Measurements from ENCODE around the gene ARHGEF37. TPM values are rescaled to one million over a fixed set of nuclear protein-coding genes. Genes with fewer than 3 reads are reported as not detected.

The ARHGEF37 gene
- total RNA-seq, 1 donor from 2014 or later = 2.3 TPM

GRCh38 chr5:149639737-149640136 lies 58.4 kb downstream of the ARHGEF37 start:
- TF ChIP-seq CTCF (conservative IDR thresholded peaks at IDR 0.05) = no peak
- no peak for DNase-seq (ENCODE audit: low read depth, low spot score)

GRCh38 chr5:149640350-149640999 lies 59.2 kb downstream of the ARHGEF37 start:
- Mint-ChIP-seq H3K27ac (ENCODE audit: unreplicated experiment) (no peak overlapping the region), H3K36me3 (ENCODE audit: low read depth) (no peaks in the 10 kb centered on the region), H3K9me3 (no peaks in the 10 kb centered on the region), H3K4me1 (peaks cover 22% of the 10 kb centered on the region), H3K27me3 (ENCODE audit: low read depth) (no peaks in the 10 kb centered on the region), H3K4me3 (no peak overlapping the region)
- TF ChIP-seq CTCF (conservative IDR thresholded peaks at IDR 0.05) = no peak
- DNase-seq (ENCODE audit: low read depth, low spot score) = no peak

More at GRCh38 chr5:149639737-149640136, 58.4 kb downstream of the ARHGEF37 start:
- Mint-ChIP-seq H3K27ac (ENCODE audit: unreplicated experiment) (peak overlapping the region; percentile 24), H3K9me3 (no peaks in the 10 kb centered on the region), H3K4me1 (peaks cover 19% of the 10 kb centered on the region), H3K4me3 (no peak overlapping the region), H3K27me3 (ENCODE audit: low read depth) (no peaks in the 10 kb centered on the region), H3K36me3 (ENCODE audit: low read depth) (no peaks in the 10 kb centered on the region)

GRCh38 chr5:149641000-149641576 lies 59.8 kb downstream of the ARHGEF37 start:
- no peak overlapping the region for H3K4me3 Mint-ChIP-seq
- H3K4me1 Mint-ChIP-seq = peaks cover 28% of the 10 kb centered on the region
- no peaks in the 10 kb centered on the region for H3K27me3 Mint-ChIP-seq (ENCODE audit: low read depth)
- no peaks in the 10 kb centered on the region for H3K9me3 Mint-ChIP-seq
- H3K27ac Mint-ChIP-seq (ENCODE audit: unreplicated experiment) = no peak overlapping the region
- H3K36me3 Mint-ChIP-seq (ENCODE audit: low read depth) = no peaks in the 10 kb centered on the region
- no peak for DNase-seq (ENCODE audit: low read depth, low spot score)
- TF ChIP-seq CTCF (conservative IDR thresholded peaks at IDR 0.05) = no peak

- no peaks in the 10 kb centered on the region for H3K9me3 Mint-ChIP-seq
- no peak overlapping the region for H3K27ac Mint-ChIP-seq (ENCODE audit: unreplicated experiment)
- H3K4me3 Mint-ChIP-seq = no peak overlapping the region
- peaks cover 30% of the 10 kb centered on the region for H3K4me1 Mint-ChIP-seq
- TF ChIP-seq CTCF (conservative IDR thresholded peaks at IDR 0.05) = no peak
- no peaks in the 10 kb centered on the region for H3K36me3 Mint-ChIP-seq (ENCODE audit: low read depth)
- no peaks in the 10 kb centered on the region for H3K27me3 Mint-ChIP-seq (ENCODE audit: low read depth)
- no peak for DNase-seq (ENCODE audit: low read depth, low spot score)
Observed at GRCh38 chr5:149641600-149641999, 60.3 kb downstream of the ARHGEF37 start.

GRCh38 chr5:149643781-149644180 lies 62.5 kb downstream of the ARHGEF37 start:
- DNase-seq (ENCODE audit: low read depth, low spot score) = no peak
- no peak for TF ChIP-seq CTCF (conservative IDR thresholded peaks at IDR 0.05)
- Mint-ChIP-seq H3K9me3 (peaks cover 3% of the 10 kb centered on the region), H3K36me3 (ENCODE audit: low read depth) (no peaks in the 10 kb centered on the region), H3K27me3 (ENCODE audit: low read depth) (no peaks in the 10 kb centered on the region), H3K4me3 (no peak overlapping the region), H3K4me1 (peaks cover 33% of the 10 kb centered on the region), H3K27ac (ENCODE audit: unreplicated experiment) (peak overlapping the region; percentile 51)
